ENCODE results near the gene WDR54.

- no peak for TF ChIP-seq CTCF (IDR thresholded peaks at IDR 0.05)
- no peak for TF ChIP-seq POLR2A (IDR thresholded peaks at IDR 0.05)
Observed at GRCh38 chr2:74419345-74419744, 2.2 kb upstream of the WDR54 start.

Data from adrenal gland (tissue), 5 donors.